ENCODE results near the gene PUS1. TPM values are rescaled to one million over a fixed set of nuclear protein-coding genes. Genes with fewer than 3 reads are reported as not detected.

PUS1 gene
- total RNA-seq, 1 donor from 2014 or later: 60.3 TPM

DNA sequence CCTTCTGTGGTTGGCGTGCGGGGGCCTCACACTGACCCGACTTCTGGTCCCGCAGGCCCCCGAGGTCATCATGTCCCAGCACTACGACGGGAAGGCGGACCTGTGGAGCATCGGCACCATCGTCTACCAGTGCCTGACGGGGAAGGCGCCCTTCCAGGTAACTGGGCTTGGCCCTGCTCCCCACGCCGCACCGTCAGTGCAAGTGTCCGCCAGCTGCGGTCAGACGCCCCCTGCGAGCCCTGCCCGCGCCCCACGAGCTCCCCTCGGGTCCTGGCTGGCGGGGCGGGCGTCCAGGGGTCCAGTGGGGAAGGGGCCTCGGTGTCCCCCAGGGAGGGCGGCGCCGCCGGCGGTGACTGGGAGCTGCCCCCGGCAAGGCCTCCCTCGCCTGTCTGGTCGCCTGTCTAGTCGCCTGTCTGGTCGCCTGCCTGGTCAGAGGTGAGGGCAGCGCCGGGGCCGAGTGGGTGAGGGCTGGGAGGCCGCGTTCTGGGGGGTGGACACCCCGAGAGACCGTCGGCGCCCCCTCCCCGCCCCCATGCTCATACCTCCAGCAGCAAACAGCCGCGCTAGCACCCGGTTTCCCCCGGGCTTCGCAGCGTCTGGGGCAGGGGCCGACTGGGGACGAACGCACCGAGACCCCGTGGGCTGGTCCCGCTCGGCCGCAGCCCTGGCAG is 19.9 kb upstream of the PUS1 start:
- no peaks in the 10 kb centered on the region for H3K9me3 Mint-ChIP-seq
- H3K4me1 Mint-ChIP-seq: no peaks in the 10 kb centered on the region
- no peaks in the 10 kb centered on the region for H3K27me3 Mint-ChIP-seq
- DNase-seq: no peak
- TF ChIP-seq CTCF (IDR thresholded peaks at IDR 0.05): no peak
- ChIA-PET CTCF (no interaction called here), POLR2A (no interaction called here)
- no peak for ATAC-seq (ENCODE audit: low read depth)
- peaks cover 25% of the 10 kb centered on the region for H3K36me3 Mint-ChIP-seq (ENCODE audit: low read depth)
- H3K27ac Mint-ChIP-seq: no peak overlapping the region
- intact Hi-C loops (cut with micrococcal nuclease): no loop called here
- H3K4me3 Mint-ChIP-seq: no peak overlapping the region

DNA sequence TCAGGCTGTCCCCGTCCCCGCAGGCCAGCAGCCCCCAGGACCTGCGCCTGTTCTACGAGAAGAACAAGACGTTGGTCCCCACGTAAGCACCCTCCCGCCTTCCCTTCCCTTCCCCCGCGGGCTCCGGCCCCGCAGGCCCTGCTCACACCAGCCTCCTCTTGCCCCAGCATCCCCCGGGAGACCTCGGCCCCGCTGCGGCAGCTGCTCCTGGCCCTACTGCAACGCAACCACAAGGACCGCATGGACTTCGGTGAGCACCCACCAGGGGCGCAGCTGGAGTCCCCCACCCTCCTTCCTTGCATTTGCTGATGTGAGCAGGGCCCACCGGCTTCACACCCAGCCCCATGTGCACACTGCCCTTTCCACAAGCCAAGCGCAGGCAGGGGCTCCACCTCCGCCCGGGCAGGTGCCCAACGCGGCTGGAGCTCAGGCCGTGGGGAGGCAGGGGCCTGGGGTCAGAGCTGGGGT is 19.3 kb upstream of the PUS1 start:
- Mint-ChIP-seq H3K4me1 (no peaks in the 10 kb centered on the region), H3K9me3 (no peaks in the 10 kb centered on the region), H3K27me3 (no peaks in the 10 kb centered on the region), H3K27ac (no peak overlapping the region), H3K36me3 (ENCODE audit: low read depth) (peaks cover 30% of the 10 kb centered on the region), H3K4me3 (no peak overlapping the region)
- TF ChIP-seq CTCF (IDR thresholded peaks at IDR 0.05): no peak
- ChIA-PET CTCF (no interaction called here), POLR2A (no interaction called here)
- DNase-seq: no peak
- intact Hi-C loops (cut with micrococcal nuclease): no loop called here
- no peak for ATAC-seq (ENCODE audit: low read depth)

DNA sequence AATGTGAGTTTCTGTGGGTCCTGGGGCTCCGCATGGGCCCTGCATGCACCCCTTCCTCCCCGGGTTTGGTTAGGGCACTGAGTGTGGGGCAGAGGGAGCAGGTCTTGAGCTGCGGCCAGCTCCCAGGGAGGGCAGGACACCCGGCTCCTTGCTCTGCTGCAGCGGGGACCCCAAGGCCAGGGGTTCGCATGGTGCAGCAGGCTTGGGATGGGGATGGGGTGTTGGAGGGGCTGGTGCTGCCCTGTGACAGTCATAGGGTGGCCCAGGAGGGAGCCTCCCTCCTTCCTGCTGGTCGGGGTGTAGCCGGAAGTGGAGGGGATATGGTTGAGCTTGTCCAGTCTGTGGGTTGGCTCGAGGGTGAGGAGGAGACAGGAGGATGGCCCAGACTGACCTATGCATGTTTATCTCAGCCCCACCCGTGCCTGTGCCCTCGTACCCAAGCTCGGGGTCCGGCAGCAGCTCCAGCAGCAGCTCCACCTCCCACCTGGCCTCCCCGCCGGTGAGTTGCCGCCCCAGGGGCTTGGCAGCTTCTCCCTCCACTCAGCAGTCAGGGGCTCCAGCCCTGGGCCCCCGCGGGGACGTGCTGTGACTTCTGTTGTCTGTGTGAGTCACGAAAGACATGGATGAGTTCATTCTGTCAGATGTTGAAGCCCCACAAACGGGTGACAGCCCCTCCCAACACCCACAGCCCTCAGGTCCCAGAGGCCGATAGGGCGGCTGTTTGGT is 18.6 kb upstream of the PUS1 start:
- peaks cover 36% of the 10 kb centered on the region for H3K36me3 Mint-ChIP-seq (ENCODE audit: low read depth)
- TF ChIP-seq CTCF (IDR thresholded peaks at IDR 0.05): no peak
- no peak overlapping the region for H3K4me3 Mint-ChIP-seq
- DNase-seq (no peak), ATAC-seq (ENCODE audit: low read depth) (no peak)
- no peak overlapping the region for H3K27ac Mint-ChIP-seq
- no peaks in the 10 kb centered on the region for H3K27me3 Mint-ChIP-seq
- CTCF ChIA-PET: no interaction called here
- POLR2A ChIA-PET: no interaction called here
- H3K4me1 Mint-ChIP-seq: no peaks in the 10 kb centered on the region
- intact Hi-C loops (cut with micrococcal nuclease): no loop called here
- H3K9me3 Mint-ChIP-seq: no peaks in the 10 kb centered on the region

DNA sequence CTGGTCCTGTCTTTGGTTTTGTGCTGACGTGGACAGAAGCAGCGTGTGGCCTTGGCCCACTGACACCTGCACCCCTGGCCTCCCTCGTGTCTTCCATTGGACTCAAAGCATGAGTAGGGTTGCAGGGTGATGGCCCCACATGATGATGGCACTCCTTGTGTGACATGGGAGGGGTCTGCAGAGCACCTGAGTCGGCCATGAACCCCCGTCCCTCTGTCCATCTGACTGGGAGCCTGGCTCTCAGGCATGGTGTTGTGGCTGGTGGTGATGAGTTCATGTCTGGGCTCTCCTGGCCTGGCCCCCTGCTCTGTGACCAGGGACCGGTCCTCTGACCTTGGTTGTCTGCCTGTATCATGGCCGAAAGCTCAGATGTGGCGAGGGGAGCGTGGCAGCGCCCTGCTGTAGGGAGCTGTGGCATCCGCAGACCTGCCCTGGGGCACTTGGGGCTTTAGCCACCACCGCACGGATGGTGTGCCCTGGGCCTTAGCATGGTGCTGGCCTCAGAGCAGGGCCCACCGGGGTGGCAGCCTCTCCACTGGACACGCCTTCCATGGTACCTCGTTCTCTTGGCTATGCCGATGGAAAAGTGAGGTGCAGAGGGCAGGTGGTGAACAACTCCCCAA is 17.9 kb upstream of the PUS1 start:
- intact Hi-C loops (cut with micrococcal nuclease): no loop called here
- CTCF ChIA-PET: no interaction called here
- no peak overlapping the region for H3K27ac Mint-ChIP-seq

More for the DNA sequence above, 17.9 kb upstream of the PUS1 start:
- peaks cover 38% of the 10 kb centered on the region for H3K36me3 Mint-ChIP-seq (ENCODE audit: low read depth)
- no peaks in the 10 kb centered on the region for H3K9me3 Mint-ChIP-seq
- ATAC-seq (ENCODE audit: low read depth) (no peak), DNase-seq (no peak)
- H3K27me3 Mint-ChIP-seq: no peaks in the 10 kb centered on the region
- H3K4me3 Mint-ChIP-seq: no peak overlapping the region
- POLR2A ChIA-PET: no interaction called here
- no peak for TF ChIP-seq CTCF (IDR thresholded peaks at IDR 0.05)
- H3K4me1 Mint-ChIP-seq: no peaks in the 10 kb centered on the region
